Measurements from ENCODE around the gene TLR9. TPM values are rescaled to one million over a fixed set of nuclear protein-coding genes. Genes with fewer than 3 reads are reported as not detected.
"Not testable (repeated sequence)": the region's sequence is repeated elsewhere in the genome, so short reads cannot be mapped to it uniquely, and the experiment has no call there.

TLR9 gene
- not detected in 2 replicates for total RNA-seq (2014; rRNA removed; shearing (Covaris generic))
- polyA plus RNA-seq (2015; cell fraction: cytosol; rRNA removed) = not detected in 2 replicates
- not detected in 2 replicates for polyA plus RNA-seq (2015; cell fraction: nucleus; rRNA removed)

- no peak for DNase-seq (ENCODE audit: low read depth)
These were observed at the start of gene TLR9 for GRCh38 chr3:52225452-52226228. Gene TLR9, minus strand, starts transcription at chr3:52225645. Its CDS starts 116 bp downstream, at chr3:52225529.

- not testable (repeated sequence) for DNase-seq (ENCODE audit: low read depth)
These were observed 49.3 kb upstream of the TLR9 start for GRCh38 chr3:52274781-52275180.

GRCh38 chr3:52272831-52273230, 47.4 kb upstream of the TLR9 start:
- DNase-seq (ENCODE audit: low read depth) = no peak

- DNase-seq (ENCODE audit: low read depth) = not testable (repeated sequence)
These were observed 46.7 kb upstream of the TLR9 start for GRCh38 chr3:52272172-52272571.

- DNase-seq (ENCODE audit: low read depth) = no peak
These were observed 44.9 kb upstream of the TLR9 start for GRCh38 chr3:52270252-52270754.

GRCh38 chr3:52269776-52270175, 44.3 kb upstream of the TLR9 start:
- no peak for DNase-seq (ENCODE audit: low read depth)

- DNase-seq (ENCODE audit: low read depth) = no peak
These were observed 42.6 kb upstream of the TLR9 start for GRCh38 chr3:52268036-52268435.

GRCh38 chr3:52265387-52265786, 39.9 kb upstream of the TLR9 start:
- DNase-seq (ENCODE audit: low read depth) = no peak

GRCh38 chr3:52262447-52262846, 37.0 kb upstream of the TLR9 start:
- DNase-seq (ENCODE audit: low read depth) = no peak

GRCh38 chr3:52259448-52259847, 34.0 kb upstream of the TLR9 start:
- DNase-seq (ENCODE audit: low read depth) = no peak

GRCh38 chr3:52259035-52259434, 33.6 kb upstream of the TLR9 start:
- DNase-seq (ENCODE audit: low read depth) = peak; percentile 46

- DNase-seq (ENCODE audit: low read depth) = no peak
These were observed 32.5 kb upstream of the TLR9 start for GRCh38 chr3:52257911-52258310.

GRCh38 chr3:52256622-52257021, 31.2 kb upstream of the TLR9 start:
- DNase-seq (ENCODE audit: low read depth) = no peak

GRCh38 chr3:52256159-52256558, 30.7 kb upstream of the TLR9 start:
- no peak for DNase-seq (ENCODE audit: low read depth)

GRCh38 chr3:52254608-52255007, 29.2 kb upstream of the TLR9 start:
- no peak for DNase-seq (ENCODE audit: low read depth)

GRCh38 chr3:52253314-52254304, 28.2 kb upstream of the TLR9 start:
- peak; percentile 87 for DNase-seq (ENCODE audit: low read depth)

GRCh38 chr3:52250122-52250521, 24.7 kb upstream of the TLR9 start:
- DNase-seq (ENCODE audit: low read depth) = no peak

GRCh38 chr3:52249683-52250082, 24.2 kb upstream of the TLR9 start:
- DNase-seq (ENCODE audit: low read depth) = no peak

- no peak for DNase-seq (ENCODE audit: low read depth)
These were observed 23.5 kb upstream of the TLR9 start for GRCh38 chr3:52248816-52249547.

- no peak for DNase-seq (ENCODE audit: low read depth)
These were observed 22.7 kb upstream of the TLR9 start for GRCh38 chr3:52248165-52248541.
